ENCODE measurements around the gene PARD3.

PARD3 gene

GRCh38 chr10:34088208-34088794 is 726.8 kb downstream of the PARD3 start:
- TF ChIP-seq FOXP2 (optimal IDR thresholded peaks at IDR 0.05; ENCODE audit: borderline replicate concordance, extremely low read depth, extremely low read length, insufficient read depth), result no peak
- TF ChIP-seq POLR2AphosphoS5 (IDR thresholded peaks at IDR 0.05; ENCODE audit: low read depth, low read length), result no peak
- TF ChIP-seq SIN3A (IDR thresholded peaks at IDR 0.05; ENCODE audit: borderline replicate concordance, insufficient read depth, low read length), result no peak
- TF ChIP-seq REST (IDR thresholded peaks at IDR 0.05; ENCODE audit: insufficient read depth in 1 of 2, low read depth in 2 of 2, low read length in 2 of 2), result no peak
- TF ChIP-seq TAF1 (IDR thresholded peaks at IDR 0.05; ENCODE audit: borderline replicate concordance, insufficient read depth, low read length), result no peak

DNA sequence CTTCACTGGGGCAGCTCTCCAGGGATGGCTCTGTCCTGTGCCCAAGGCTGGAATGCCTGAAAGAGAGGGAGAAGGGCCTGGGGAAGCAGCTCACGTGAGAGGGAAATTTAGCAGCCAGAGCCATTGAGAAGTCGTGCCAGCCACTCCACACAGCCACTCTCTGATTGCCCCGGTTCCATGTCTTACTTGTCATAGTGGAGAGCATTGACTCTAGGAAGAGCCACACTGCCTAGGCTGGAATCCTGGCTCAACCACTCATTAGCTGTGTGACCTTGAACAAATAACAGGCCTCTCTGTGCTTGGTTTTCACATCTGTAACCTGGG is 728.0 kb downstream of the PARD3 start:
- TF ChIP-seq FOXP2 (optimal IDR thresholded peaks at IDR 0.05; ENCODE audit: borderline replicate concordance, extremely low read depth, extremely low read length, insufficient read depth), result no peak
- no peak for TF ChIP-seq SIN3A (IDR thresholded peaks at IDR 0.05; ENCODE audit: borderline replicate concordance, insufficient read depth, low read length)
- no peak for TF ChIP-seq REST (IDR thresholded peaks at IDR 0.05; ENCODE audit: insufficient read depth in 1 of 2, low read depth in 2 of 2, low read length in 2 of 2)
- TF ChIP-seq POLR2AphosphoS5 (IDR thresholded peaks at IDR 0.05; ENCODE audit: low read depth, low read length), result no peak
- TF ChIP-seq TAF1 (IDR thresholded peaks at IDR 0.05; ENCODE audit: borderline replicate concordance, insufficient read depth, low read length), result no peak

GRCh38 chr10:34083567-34083966 is 731.5 kb downstream of the PARD3 start:
- TF ChIP-seq SIN3A (IDR thresholded peaks at IDR 0.05; ENCODE audit: borderline replicate concordance, insufficient read depth, low read length), result no peak
- no peak for TF ChIP-seq POLR2AphosphoS5 (IDR thresholded peaks at IDR 0.05; ENCODE audit: low read depth, low read length)
- TF ChIP-seq FOXP2 (optimal IDR thresholded peaks at IDR 0.05; ENCODE audit: borderline replicate concordance, extremely low read depth, extremely low read length, insufficient read depth), result no peak
- no peak for TF ChIP-seq REST (IDR thresholded peaks at IDR 0.05; ENCODE audit: insufficient read depth in 1 of 2, low read depth in 2 of 2, low read length in 2 of 2)
- TF ChIP-seq TAF1 (IDR thresholded peaks at IDR 0.05; ENCODE audit: borderline replicate concordance, insufficient read depth, low read length), result no peak

- TF ChIP-seq REST (IDR thresholded peaks at IDR 0.05; ENCODE audit: insufficient read depth in 1 of 2, low read depth in 2 of 2, low read length in 2 of 2) (no peak), FOXP2 (optimal IDR thresholded peaks at IDR 0.05; ENCODE audit: borderline replicate concordance, extremely low read depth, extremely low read length, insufficient read depth) (no peak), POLR2AphosphoS5 (IDR thresholded peaks at IDR 0.05; ENCODE audit: low read depth, low read length) (no peak), TAF1 (IDR thresholded peaks at IDR 0.05; ENCODE audit: borderline replicate concordance, insufficient read depth, low read length) (no peak), SIN3A (IDR thresholded peaks at IDR 0.05; ENCODE audit: borderline replicate concordance, insufficient read depth, low read length) (no peak)
These were observed 733.1 kb downstream of the PARD3 start for GRCh38 chr10:34081948-34082347.

- no peak for TF ChIP-seq TAF1 (IDR thresholded peaks at IDR 0.05; ENCODE audit: borderline replicate concordance, insufficient read depth, low read length)
- no peak for TF ChIP-seq SIN3A (IDR thresholded peaks at IDR 0.05; ENCODE audit: borderline replicate concordance, insufficient read depth, low read length)
- no peak for TF ChIP-seq FOXP2 (optimal IDR thresholded peaks at IDR 0.05; ENCODE audit: borderline replicate concordance, extremely low read depth, extremely low read length, insufficient read depth)
- no peak for TF ChIP-seq REST (IDR thresholded peaks at IDR 0.05; ENCODE audit: insufficient read depth in 1 of 2, low read depth in 2 of 2, low read length in 2 of 2)
These were observed 733.8 kb downstream of the PARD3 start for GRCh38 chr10:34081347-34081743.
